ENCODE data around the gene LRRN1.
"Not testable (repeated sequence)": the region's sequence is repeated elsewhere in the genome, so short reads cannot be mapped to it uniquely, and the experiment has no call there.

The LRRN1 gene

DNA sequence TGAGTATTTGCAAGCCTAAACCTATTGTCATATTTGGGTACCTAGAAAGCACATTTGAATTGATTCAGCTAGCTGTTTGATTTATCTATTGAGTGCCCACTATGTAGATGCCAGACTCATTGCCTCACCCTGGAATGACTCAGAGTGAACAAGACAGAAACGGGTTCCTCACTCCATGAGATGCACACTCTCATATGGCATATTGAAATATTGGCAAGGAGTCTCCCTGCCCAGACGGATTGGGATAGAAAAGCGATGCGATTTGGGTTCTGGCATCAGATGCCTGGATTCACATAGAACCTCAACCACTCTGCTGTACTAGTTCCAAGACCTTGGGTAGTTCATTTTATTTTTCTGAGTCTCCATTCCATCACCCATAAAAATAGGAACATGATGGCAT is 22.5 kb downstream of the LRRN1 start:
- Histone ChIP-seq H3K27ac (ENCODE audit: insufficient read depth in 1 of 2, low read depth in 1 of 2, low read length in 2 of 2, poor library complexity in 1 of 2, severe bottlenecking in 2 of 2) (no peak overlapping the region), H3K9me3 (ENCODE audit: control extremely low read depth in 1 of 5, control insufficient read depth in 4 of 5, insufficient read depth in 2 of 5, low read depth in 1 of 5, low read length in 4 of 5) (no peaks in the 10 kb centered on the region), H3K4me3 (ENCODE audit: control insufficient read depth in 1 of 7, extremely low read depth in 1 of 7, insufficient read depth in 4 of 7, low read depth in 2 of 7, low read length in 6 of 7) (no peak overlapping the region), H3K27me3 (replicated peaks in 2 of 5; ENCODE audit: control insufficient read depth in 4 of 5, insufficient read depth in 5 of 5, low read length in 4 of 5) (no peaks in the 10 kb centered on the region), H3K36me3 (ENCODE audit: control insufficient read depth in 4 of 4, insufficient read depth in 4 of 4, low read length in 3 of 4) (no peaks in the 10 kb centered on the region), H3K4me1 (ENCODE audit: control extremely low read depth in 1 of 4, control insufficient read depth in 4 of 4, insufficient read depth in 4 of 4, low read length in 3 of 4) (peaks cover 0 to 2% (median 0%) of the 10 kb centered on the region in 4 experiments)
- CTCF ChIA-PET: no interaction called here
- POLR2A ChIA-PET: no interaction called here
- DNase-seq: no peak
- WGBS (ENCODE audit: insufficient coverage): 100% methylated on average over 3 of the region's 4 CpGs

DNA sequence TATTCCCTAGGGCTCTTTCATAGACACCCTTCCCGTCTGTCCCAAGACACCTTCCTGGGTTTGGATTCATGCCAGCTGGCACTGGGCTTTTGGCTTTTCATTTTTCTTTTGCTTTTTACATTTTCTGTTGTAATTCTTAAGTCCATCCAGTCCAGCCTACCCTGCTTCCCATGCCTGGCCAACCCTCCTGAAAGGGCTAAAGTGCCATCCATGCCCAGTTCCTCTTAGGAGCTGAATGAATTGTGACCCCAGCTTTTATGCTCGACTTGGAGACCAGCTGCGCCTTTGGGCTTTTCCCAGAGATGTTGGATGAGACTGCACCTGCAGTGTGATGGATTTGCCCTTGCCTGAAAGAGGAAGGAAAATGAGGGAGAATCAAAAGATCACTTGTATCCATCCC is 25.8 kb downstream of the LRRN1 start:
- WGBS (ENCODE audit: insufficient coverage): 96% methylated on average over 2 of the region's 3 CpGs
- Histone ChIP-seq H3K27ac (ENCODE audit: insufficient read depth in 1 of 2, low read depth in 1 of 2, low read length in 2 of 2, poor library complexity in 1 of 2, severe bottlenecking in 2 of 2) (no peak overlapping the region), H3K4me1 (ENCODE audit: control extremely low read depth in 1 of 4, control insufficient read depth in 4 of 4, insufficient read depth in 4 of 4, low read length in 3 of 4) (no peaks in the 10 kb centered on the region), H3K9me3 (ENCODE audit: control extremely low read depth in 1 of 5, control insufficient read depth in 4 of 5, insufficient read depth in 2 of 5, low read depth in 1 of 5, low read length in 4 of 5) (no peaks in the 10 kb centered on the region), H3K4me3 (ENCODE audit: control insufficient read depth in 1 of 7, extremely low read depth in 1 of 7, insufficient read depth in 4 of 7, low read depth in 2 of 7, low read length in 6 of 7) (no peak overlapping the region), H3K27me3 (replicated peaks in 2 of 5; ENCODE audit: control insufficient read depth in 4 of 5, insufficient read depth in 5 of 5, low read length in 4 of 5) (no peaks in the 10 kb centered on the region), H3K36me3 (ENCODE audit: control insufficient read depth in 4 of 4, insufficient read depth in 4 of 4, low read length in 3 of 4) (no peaks in the 10 kb centered on the region)
- ChIA-PET POLR2A (no interaction called here), CTCF (no interaction called here)
- DNase-seq: no peak

DNA sequence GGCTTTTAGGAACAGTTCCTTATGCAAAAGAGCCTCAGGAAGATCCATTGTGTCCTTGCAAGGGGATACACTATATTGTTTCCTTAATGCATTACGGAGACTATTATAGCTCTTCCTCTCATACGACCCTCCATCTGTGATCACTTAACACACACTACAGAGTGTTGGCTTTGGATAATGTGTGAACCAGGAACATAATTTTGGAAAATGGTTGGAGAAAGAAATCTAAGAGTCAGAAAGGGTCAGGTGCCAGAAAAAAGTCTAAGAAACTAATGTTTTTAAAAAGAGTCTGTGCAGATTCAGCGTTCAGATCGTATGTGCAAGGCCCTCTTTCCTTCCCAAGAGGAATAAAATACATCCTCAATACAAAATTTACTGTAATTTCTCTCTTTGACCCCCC is 27.3 kb downstream of the LRRN1 start:
- no peaks in the 10 kb centered on the region for H3K36me3 ChIP-seq (ENCODE audit: control insufficient read depth in 4 of 4, insufficient read depth in 4 of 4, low read length in 3 of 4)
- ChIA-PET CTCF (no interaction called here), POLR2A (no interaction called here)
- no peaks in the 10 kb centered on the region for H3K27me3 ChIP-seq (replicated peaks in 2 of 5; ENCODE audit: control insufficient read depth in 4 of 5, insufficient read depth in 5 of 5, low read length in 4 of 5)
- DNase-seq: no peak
- H3K4me3 ChIP-seq (ENCODE audit: control insufficient read depth in 1 of 7, extremely low read depth in 1 of 7, insufficient read depth in 4 of 7, low read depth in 2 of 7, low read length in 6 of 7): no peak overlapping the region
- WGBS (ENCODE audit: insufficient coverage): 100% methylated on average over 2 of the region's 4 CpGs
- H3K9me3 ChIP-seq (ENCODE audit: control extremely low read depth in 1 of 5, control insufficient read depth in 4 of 5, insufficient read depth in 2 of 5, low read depth in 1 of 5, low read length in 4 of 5): peaks cover 0 to 3% (median 0%) of the 10 kb centered on the region in 5 experiments
- no peaks in the 10 kb centered on the region for H3K4me1 ChIP-seq (ENCODE audit: control extremely low read depth in 1 of 4, control insufficient read depth in 4 of 4, insufficient read depth in 4 of 4, low read length in 3 of 4)
- H3K27ac ChIP-seq (ENCODE audit: insufficient read depth in 1 of 2, low read depth in 1 of 2, low read length in 2 of 2, poor library complexity in 1 of 2, severe bottlenecking in 2 of 2): no peak overlapping the region

DNA sequence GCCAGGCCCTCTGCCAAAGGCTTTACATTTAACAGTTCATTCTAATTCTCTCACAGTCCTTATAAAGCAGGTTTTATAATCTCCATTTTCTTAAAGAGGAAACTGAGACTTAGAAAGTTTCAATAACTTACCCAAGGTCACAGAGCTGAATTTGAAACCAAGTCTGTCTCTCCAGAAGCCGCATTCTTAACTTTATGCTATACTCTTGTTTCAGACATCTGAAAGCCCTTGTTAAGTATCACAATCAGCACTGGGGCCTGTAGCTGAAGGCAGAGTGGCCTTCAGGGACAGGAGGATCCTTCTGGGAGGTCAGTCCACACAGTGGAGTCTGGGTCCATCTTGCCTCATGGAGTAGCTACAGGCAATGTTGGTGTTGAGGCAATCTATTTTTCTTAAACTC is 27.9 kb downstream of the LRRN1 start:
- Histone ChIP-seq H3K4me1 (ENCODE audit: control extremely low read depth in 1 of 4, control insufficient read depth in 4 of 4, insufficient read depth in 4 of 4, low read length in 3 of 4) (no peaks in the 10 kb centered on the region), H3K9me3 (ENCODE audit: control extremely low read depth in 1 of 5, control insufficient read depth in 4 of 5, insufficient read depth in 2 of 5, low read depth in 1 of 5, low read length in 4 of 5) (peaks cover 0 to 8% (median 0%) of the 10 kb centered on the region in 5 experiments), H3K36me3 (ENCODE audit: control insufficient read depth in 4 of 4, insufficient read depth in 4 of 4, low read length in 3 of 4) (no peaks in the 10 kb centered on the region), H3K27me3 (replicated peaks in 2 of 5; ENCODE audit: control insufficient read depth in 4 of 5, insufficient read depth in 5 of 5, low read length in 4 of 5) (no peaks in the 10 kb centered on the region), H3K27ac (ENCODE audit: insufficient read depth in 1 of 2, low read depth in 1 of 2, low read length in 2 of 2, poor library complexity in 1 of 2, severe bottlenecking in 2 of 2) (no peak overlapping the region), H3K4me3 (ENCODE audit: control insufficient read depth in 1 of 7, extremely low read depth in 1 of 7, insufficient read depth in 4 of 7, low read depth in 2 of 7, low read length in 6 of 7) (no peak overlapping the region)
- CTCF ChIA-PET: no interaction called here
- POLR2A ChIA-PET: no interaction called here
- 100% methylated on average over 1 of the region's 1 CpG for WGBS (ENCODE audit: insufficient coverage)
- no peak for DNase-seq

DNA sequence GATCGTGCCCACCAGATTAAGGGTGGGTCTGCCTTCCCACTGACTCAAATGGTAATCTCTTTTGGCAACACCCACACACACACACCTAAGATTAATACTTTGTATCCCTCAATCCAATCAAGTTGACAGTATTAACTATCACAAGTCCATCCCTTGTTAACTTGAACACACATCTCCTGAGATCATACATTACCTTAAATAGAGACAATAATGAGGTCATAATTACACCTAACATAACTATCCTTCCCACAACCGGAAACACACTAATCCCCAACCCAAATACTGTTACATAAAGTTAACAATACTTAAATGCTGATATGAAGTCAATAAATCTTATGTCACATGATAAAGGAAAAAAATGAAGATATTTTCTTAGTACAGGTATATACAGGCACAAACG is 29.2 kb downstream of the LRRN1 start:
- H3K27me3 ChIP-seq (replicated peaks in 2 of 5; ENCODE audit: control insufficient read depth in 4 of 5, insufficient read depth in 5 of 5, low read length in 4 of 5); DNase-seq; POLR2A ChIA-PET; H3K4me1 ChIP-seq (ENCODE audit: control extremely low read depth in 1 of 4, control insufficient read depth in 4 of 4, insufficient read depth in 4 of 4, low read length in 3 of 4); CTCF ChIA-PET; H3K27ac ChIP-seq (ENCODE audit: insufficient read depth in 1 of 2, low read depth in 1 of 2, low read length in 2 of 2, poor library complexity in 1 of 2, severe bottlenecking in 2 of 2); H3K36me3 ChIP-seq (ENCODE audit: control insufficient read depth in 4 of 4, insufficient read depth in 4 of 4, low read length in 3 of 4); H3K4me3 ChIP-seq (ENCODE audit: control insufficient read depth in 1 of 7, extremely low read depth in 1 of 7, insufficient read depth in 4 of 7, low read depth in 2 of 7, low read length in 6 of 7): not testable (repeated sequence)
- 90% methylated on average over 2 of the region's 3 CpGs for WGBS (ENCODE audit: insufficient coverage)
- peaks cover 0 to 20% (median 3%) of the 10 kb centered on the region in 5 experiments for H3K9me3 ChIP-seq (ENCODE audit: control extremely low read depth in 1 of 5, control insufficient read depth in 4 of 5, insufficient read depth in 2 of 5, low read depth in 1 of 5, low read length in 4 of 5)

DNA sequence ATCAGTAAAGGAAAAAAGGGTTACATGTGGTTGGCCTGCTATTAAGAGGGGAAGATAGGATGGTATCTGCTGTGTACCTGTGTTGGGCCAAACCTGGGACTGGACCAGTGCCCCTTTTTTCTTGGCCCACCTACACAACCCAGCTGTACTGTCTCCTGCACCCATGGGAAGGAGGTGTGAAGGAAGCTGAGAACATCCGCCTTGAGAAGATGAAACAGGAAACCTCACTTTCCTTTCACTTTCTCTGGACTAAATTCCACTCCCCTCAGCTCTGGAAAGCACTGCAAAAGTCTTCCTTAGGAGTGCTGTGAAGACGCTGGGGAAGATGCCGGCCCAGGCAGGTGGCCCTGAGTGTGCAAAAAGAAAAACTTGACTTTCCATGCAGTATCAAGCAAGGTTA is 37.6 kb downstream of the LRRN1 start:
- Histone ChIP-seq H3K27me3 (replicated peaks in 2 of 5; ENCODE audit: control insufficient read depth in 4 of 5, insufficient read depth in 5 of 5, low read length in 4 of 5) (no peaks in the 10 kb centered on the region), H3K27ac (ENCODE audit: insufficient read depth in 1 of 2, low read depth in 1 of 2, low read length in 2 of 2, poor library complexity in 1 of 2, severe bottlenecking in 2 of 2) (no peak overlapping the region), H3K4me3 (ENCODE audit: control insufficient read depth in 1 of 7, extremely low read depth in 1 of 7, insufficient read depth in 4 of 7, low read depth in 2 of 7, low read length in 6 of 7) (no peak overlapping the region), H3K36me3 (ENCODE audit: control insufficient read depth in 4 of 4, insufficient read depth in 4 of 4, low read length in 3 of 4) (peaks cover 0 to 5% (median 2%) of the 10 kb centered on the region in 4 experiments), H3K9me3 (ENCODE audit: control extremely low read depth in 1 of 5, control insufficient read depth in 4 of 5, insufficient read depth in 2 of 5, low read depth in 1 of 5, low read length in 4 of 5) (peaks cover 0 to 41% (median 8%) of the 10 kb centered on the region in 5 experiments), H3K4me1 (ENCODE audit: control extremely low read depth in 1 of 4, control insufficient read depth in 4 of 4, insufficient read depth in 4 of 4, low read length in 3 of 4) (no peaks in the 10 kb centered on the region)
- POLR2A ChIA-PET: no interaction called here
- WGBS (ENCODE audit: insufficient coverage): 80% methylated on average over 2 of the region's 3 CpGs
- no peak for DNase-seq
- CTCF ChIA-PET: interaction anchor here (1.5 kb wide), 1 partner anchor 166 kb away, joined by 4 read pairs; no protein-coding TSS in a partner anchor

DNA sequence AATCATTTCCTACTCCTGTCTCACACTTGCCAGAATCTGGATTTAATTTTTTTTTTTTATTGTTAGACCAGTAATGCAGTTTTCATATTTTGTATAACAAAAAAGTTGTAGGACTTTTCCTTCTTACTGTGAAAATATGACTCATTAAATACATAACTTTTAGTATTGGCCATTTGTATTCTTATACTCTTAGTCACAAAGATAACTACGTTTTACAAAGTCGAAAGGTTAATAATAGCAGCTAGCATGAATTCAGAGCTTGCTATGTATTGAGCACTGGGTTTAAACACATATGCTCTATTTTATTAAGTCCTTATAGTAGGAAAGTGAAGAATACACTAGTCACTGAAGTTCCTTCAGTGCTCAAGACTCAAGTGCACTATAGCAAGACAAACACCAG is 43.1 kb downstream of the LRRN1 start:
- no peak overlapping the region for H3K4me3 ChIP-seq (ENCODE audit: control insufficient read depth in 1 of 7, extremely low read depth in 1 of 7, insufficient read depth in 4 of 7, low read depth in 2 of 7, low read length in 6 of 7)
- H3K36me3 ChIP-seq (ENCODE audit: control insufficient read depth in 4 of 4, insufficient read depth in 4 of 4, low read length in 3 of 4): peaks cover 0 to 24% (median 6%) of the 10 kb centered on the region in 4 experiments
- ChIA-PET CTCF (no interaction called here), POLR2A (no interaction called here)
- H3K4me1 ChIP-seq (ENCODE audit: control extremely low read depth in 1 of 4, control insufficient read depth in 4 of 4, insufficient read depth in 4 of 4, low read length in 3 of 4): no peaks in the 10 kb centered on the region
- no peak overlapping the region for H3K27ac ChIP-seq (ENCODE audit: insufficient read depth in 1 of 2, low read depth in 1 of 2, low read length in 2 of 2, poor library complexity in 1 of 2, severe bottlenecking in 2 of 2)
- no peaks in the 10 kb centered on the region for H3K27me3 ChIP-seq (replicated peaks in 2 of 5; ENCODE audit: control insufficient read depth in 4 of 5, insufficient read depth in 5 of 5, low read length in 4 of 5)
- DNase-seq: no peak
- peaks cover 0 to 32% (median 4%) of the 10 kb centered on the region in 5 experiments for H3K9me3 ChIP-seq (ENCODE audit: control extremely low read depth in 1 of 5, control insufficient read depth in 4 of 5, insufficient read depth in 2 of 5, low read depth in 1 of 5, low read length in 4 of 5)
- no CpG with 5 or more reads among the region's 2 CpGs for whole genome bisulfite sequencing (ENCODE audit: insufficient coverage)
